Measurements from ENCODE around the gene ASB2.
A peak's percentile ranks its signal among the peaks of the same experiment; 100 is the strongest.

The ASB2 gene

GRCh38 chr14:93945070-93945399, 31.3 kb downstream of the ASB2 start:
- DNase-seq = no peak

GRCh38 chr14:93944348-93945069, 31.9 kb downstream of the ASB2 start:
- no peak for DNase-seq

- no peak for DNase-seq
Measured at GRCh38 chr14:93943930-93944329, 32.4 kb downstream of the ASB2 start.

- no peak for DNase-seq
Measured at GRCh38 chr14:93943052-93943451, 33.3 kb downstream of the ASB2 start.

GRCh38 chr14:93941293-93941910, 35.0 kb downstream of the ASB2 start:
- peak; percentile 29 for DNase-seq

GRCh38 chr14:93940437-93940836, 35.9 kb downstream of the ASB2 start:
- DNase-seq = no peak

GRCh38 chr14:93939304-93940229, 36.8 kb downstream of the ASB2 start:
- DNase-seq = peak; percentile 57

GRCh38 chr14:93938751-93939303, 37.5 kb downstream of the ASB2 start:
- no peak for DNase-seq

GRCh38 chr14:93937519-93937918, 38.9 kb downstream of the ASB2 start:
- DNase-seq = no peak

GRCh38 chr14:93936926-93937325, 39.4 kb downstream of the ASB2 start:
- no peak for DNase-seq

- no peak for DNase-seq
Measured at GRCh38 chr14:93936245-93936644, 40.1 kb downstream of the ASB2 start.

GRCh38 chr14:93935213-93935612, 41.2 kb downstream of the ASB2 start:
- no peak for DNase-seq

GRCh38 chr14:93932642-93933041, 43.7 kb downstream of the ASB2 start:
- no peak for DNase-seq

GRCh38 chr14:93930989-93931307, 45.4 kb downstream of the ASB2 start:
- DNase-seq = no peak

GRCh38 chr14:93930296-93930988, 45.9 kb downstream of the ASB2 start:
- DNase-seq = no peak

GRCh38 chr14:93929657-93930056, 46.7 kb downstream of the ASB2 start:
- no peak for DNase-seq

- no peak for DNase-seq
Measured at GRCh38 chr14:93929048-93929535, 47.3 kb downstream of the ASB2 start.

- DNase-seq = no peak
Measured at GRCh38 chr14:93928184-93929047, 48.0 kb downstream of the ASB2 start.

GRCh38 chr14:93927800-93928145, 48.6 kb downstream of the ASB2 start:
- no peak for DNase-seq

GRCh38 chr14:93926873-93927799, 49.2 kb downstream of the ASB2 start, which contains the start of gene FAM181A:
Gene FAM181A (plus strand): TSS chr14:93927344. CDS start chr14:93928286, 942 bp downstream.
- DNase-seq = no peak

All from fibroblast of skin of abdomen (primary cell).